GM19397 (cell line): ENCODE measurements around the gene TPBG.

Experiments used
- ATAC-seq: cut with Tn5 transposase; IDR thresholded peaks from one replicate; pipeline ENCODE4 v1.9.1; 2021; ENCODE audit warnings: mild to moderate bottlenecking, moderate library complexity; ENCODE audit not compliant: unreplicated experiment

Gene TPBG, protein sequence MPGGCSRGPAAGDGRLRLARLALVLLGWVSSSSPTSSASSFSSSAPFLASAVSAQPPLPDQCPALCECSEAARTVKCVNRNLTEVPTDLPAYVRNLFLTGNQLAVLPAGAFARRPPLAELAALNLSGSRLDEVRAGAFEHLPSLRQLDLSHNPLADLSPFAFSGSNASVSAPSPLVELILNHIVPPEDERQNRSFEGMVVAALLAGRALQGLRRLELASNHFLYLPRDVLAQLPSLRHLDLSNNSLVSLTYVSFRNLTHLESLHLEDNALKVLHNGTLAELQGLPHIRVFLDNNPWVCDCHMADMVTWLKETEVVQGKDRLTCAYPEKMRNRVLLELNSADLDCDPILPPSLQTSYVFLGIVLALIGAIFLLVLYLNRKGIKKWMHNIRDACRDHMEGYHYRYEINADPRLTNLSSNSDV

DNA sequence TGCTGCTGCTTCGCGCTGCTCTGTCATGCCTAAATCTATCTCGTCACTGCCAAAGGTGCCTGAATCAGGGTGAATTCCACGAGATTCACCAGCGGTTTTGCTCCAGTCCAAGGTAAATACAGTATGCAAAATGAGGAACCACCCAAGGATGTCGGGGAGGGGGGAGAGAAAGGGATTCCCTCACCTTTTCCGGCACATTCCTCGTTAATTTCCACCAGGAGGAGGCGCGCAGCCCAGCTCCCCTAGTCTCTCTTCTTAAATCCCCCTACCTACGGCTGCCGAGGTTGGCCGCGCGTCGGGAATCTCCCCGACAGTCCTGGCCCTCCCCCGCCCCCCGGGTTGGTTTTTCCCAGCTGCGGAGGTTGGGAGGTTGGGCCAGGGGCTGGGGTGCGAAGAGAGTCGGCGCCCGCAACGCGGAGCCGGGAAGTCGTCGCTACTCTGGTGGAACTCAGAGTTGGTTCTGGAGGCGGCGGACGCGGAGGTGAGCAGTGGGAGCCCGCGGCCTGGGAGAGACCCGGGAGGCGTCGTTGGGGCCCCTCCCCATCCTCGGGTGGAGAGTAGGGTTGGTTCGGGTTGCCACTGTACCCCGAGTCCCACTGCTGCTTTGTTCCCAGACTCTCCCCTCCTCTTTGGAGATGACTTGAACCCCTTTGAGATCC, at the start of gene TPBG:
Gene TPBG (plus strand): TSS at position 390 of the 659 bp plus-strand sequence. CDS start 1,145 bp downstream, outside the sequence.
- ATAC-seq = no peak

GRCh38 chr6:82322386-82322785, 41.2 kb upstream of the TPBG start:
- ATAC-seq = no peak

DNA sequence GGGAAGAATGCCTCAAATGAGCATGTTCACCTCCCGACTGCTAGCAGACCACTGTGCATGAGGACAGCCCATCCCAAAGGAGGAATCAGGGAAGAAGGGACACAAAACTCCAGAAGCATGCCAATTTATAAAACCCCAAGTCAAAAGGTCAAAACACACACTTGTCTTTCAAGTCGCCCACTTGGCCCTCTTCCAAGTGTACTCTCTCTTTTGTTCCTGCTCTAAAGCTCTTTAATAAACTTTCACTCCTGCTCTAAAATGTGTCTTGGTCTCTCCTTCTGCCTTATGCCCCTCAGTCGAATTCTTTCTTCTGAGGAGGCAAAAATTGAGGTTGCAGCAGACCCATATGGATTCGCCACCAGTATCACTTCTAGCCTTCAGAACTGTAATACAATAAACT, 33.9 kb upstream of the TPBG start:
- ATAC-seq = no peak

DNA sequence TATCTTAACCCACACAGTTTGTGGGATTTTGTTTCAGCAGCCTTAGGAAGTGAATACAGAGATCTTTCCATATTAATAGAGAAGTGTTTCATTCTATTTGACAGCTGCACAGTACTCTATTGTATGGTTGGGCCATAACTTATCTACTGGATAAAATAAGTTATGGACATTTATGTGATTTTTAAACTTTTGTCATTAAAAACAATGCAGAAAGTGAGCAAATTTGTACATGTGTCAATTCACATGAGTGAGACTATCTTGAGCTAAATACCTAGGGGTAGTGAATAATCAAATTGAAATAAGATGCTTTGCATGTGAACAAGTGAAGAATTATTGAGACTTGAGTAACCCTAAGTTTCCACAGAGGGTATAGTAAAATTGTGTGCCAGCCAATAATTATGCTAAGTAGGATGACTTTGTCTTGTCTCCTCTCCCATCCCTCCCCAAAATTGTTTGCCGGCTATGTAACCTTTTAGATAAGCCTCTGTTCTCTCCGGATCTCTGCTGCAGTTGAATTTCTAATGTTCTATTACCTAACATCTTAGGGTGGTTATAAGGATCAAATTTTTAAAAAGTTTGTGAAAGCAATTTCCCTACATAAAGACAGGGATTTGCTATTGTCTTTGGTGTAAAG, 33.3 kb upstream of the TPBG start:
- no peak for ATAC-seq

- no peak for ATAC-seq
Measured at GRCh38 chr6:82331031-82331773, 32.4 kb upstream of the TPBG start.

DNA sequence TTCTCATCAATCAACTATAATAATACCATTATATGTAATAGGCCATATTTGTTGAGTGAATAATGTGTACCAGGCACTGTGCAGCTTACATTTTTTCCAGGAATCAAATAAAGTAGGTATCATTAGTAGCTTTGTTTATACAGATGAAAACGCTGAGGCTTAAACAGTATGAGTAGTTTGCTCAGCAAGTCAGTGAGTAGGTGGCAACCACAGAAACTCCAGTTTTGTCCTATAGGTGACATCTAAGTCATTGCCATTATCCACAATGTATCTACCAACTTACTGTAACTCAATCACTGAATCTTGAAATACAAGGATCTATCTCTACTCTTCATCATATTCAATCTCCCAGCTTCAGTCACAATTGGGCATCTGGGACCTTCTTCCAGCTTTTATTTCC, 29.8 kb upstream of the TPBG start:
- no peak for ATAC-seq

GRCh38 chr6:82337688-82338257, 25.8 kb upstream of the TPBG start:
- ATAC-seq = no peak

GRCh38 chr6:82348130-82348529, 15.5 kb upstream of the TPBG start:
- no peak for ATAC-seq

GRCh38 chr6:82353848-82354247, 9.8 kb upstream of the TPBG start:
- no peak for ATAC-seq

GRCh38 chr6:82360552-82360951, 3.1 kb upstream of the TPBG start:
- ATAC-seq = no peak

GRCh38 chr6:82361631-82362030, 2.0 kb upstream of the TPBG start:
- no peak for ATAC-seq

DNA sequence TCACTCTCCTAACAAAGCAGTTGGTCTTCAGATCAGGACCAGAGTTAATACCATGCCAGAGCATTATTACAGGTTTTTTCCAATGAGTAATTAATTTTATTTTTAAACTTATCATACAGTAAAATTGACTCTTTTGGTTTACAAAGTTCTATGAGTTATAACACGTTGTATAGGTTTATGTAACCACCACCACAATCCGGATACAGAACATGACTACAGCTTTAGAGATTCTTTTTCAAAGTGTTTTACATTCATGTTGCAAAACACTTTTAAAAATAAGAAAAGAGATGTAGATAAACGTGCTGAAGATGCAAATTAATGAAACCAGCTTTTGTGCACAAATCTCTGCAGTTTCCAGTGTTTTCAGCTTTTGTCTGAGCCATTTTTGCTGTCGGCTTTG, 1.5 kb upstream of the TPBG start:
- no peak for ATAC-seq

- ATAC-seq = no peak
Measured at GRCh38 chr6:82362878-82363427, 664 bp upstream of the TPBG start.

- ATAC-seq = peak; percentile 36
Measured at GRCh38 chr6:82364087-82365015, 734 bp downstream of the TPBG start.

GRCh38 chr6:82365016-82365795, 1.6 kb downstream of the TPBG start:
- peak; percentile 44 for ATAC-seq

DNA sequence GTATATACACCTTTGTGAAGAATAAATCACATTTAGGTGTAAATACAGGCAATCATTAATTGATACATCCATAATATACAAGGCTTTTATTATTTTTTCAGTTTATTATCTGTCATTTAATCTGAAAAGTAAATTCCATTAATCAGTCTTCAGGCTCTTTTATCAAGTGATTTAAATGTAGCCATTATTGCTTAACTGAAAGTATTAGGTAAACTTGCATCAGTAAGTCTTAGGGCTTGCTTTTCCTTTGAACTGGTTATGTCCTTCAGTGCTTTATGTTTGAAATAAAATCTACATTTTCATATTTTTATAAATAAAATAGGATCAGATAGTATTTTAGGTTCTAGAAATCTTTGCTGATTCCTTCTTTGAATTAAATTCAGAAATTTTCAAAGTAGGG, 4.1 kb downstream of the TPBG start:
- ATAC-seq = no peak

DNA sequence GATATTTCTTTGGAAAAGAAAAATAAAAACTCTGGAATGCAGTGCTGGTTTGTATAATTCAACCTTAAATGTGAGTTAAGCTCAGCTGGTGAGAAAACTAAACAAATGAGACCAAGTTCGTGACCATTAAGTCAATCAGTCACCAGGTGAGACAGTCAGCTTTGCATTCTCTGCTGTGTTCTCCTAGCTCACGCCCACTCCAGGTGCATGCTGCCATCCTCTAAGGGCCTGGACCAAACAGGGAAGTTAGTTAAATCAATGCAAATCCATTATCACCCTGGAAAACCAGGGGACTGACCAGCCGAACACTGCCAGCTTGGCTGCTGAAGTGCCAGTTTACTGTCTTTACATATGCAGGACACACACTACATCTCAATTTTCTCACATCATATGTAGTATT, 7.2 kb downstream of the TPBG start:
- ATAC-seq = no peak

GRCh38 chr6:82371799-82372546, 8.4 kb downstream of the TPBG start:
- ATAC-seq = no peak
